CD4-positive, alpha-beta T cell treated with Interleukin-2 at 100 ng/mL for 4 hours (primary cell): ENCODE measurements around the gene UBR7.
A peak's percentile ranks its signal among the peaks of the same experiment; 100 is the strongest.
"Not testable (repeated sequence)": the region's sequence is repeated elsewhere in the genome, so short reads cannot be mapped to it uniquely, and the experiment has no call there.

Source experiments
- DNase-seq: peaks from one replicate; pipeline ENCODE4 v3.0.0-alpha.2; 2020; ENCODE audit warnings: low spot score

The UBR7 gene

DNA sequence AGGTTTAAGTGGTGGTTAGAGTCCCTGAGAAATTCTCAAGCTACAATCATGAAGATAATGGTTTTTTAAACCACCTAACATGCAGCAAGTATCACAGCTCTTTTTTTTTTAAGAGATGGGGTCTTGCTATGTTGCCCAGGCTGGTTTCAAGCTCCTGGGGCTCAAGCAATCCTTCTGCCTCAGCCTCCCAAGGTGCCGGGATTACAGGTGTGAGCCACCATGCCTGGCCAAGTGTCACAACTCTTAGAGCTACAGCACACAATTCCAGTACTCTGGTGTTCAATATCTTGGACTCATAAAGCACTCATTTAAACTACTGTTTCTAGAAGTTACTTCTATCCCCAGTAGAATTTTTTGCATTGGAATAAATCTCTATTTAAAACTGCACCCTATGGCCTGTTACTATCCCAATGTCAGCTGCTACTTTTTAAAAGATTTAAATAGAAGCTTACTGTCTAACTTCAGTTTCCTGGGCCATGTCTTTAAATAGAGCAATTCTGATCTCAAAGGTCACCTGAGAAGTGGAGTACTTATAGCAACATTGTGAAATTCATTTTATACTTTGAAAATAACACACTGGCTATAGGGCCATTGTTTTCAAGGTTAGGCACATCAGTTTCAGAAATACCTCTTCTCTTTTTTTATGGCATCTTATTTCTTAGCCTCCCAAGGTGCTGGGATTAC, 11.6 kb upstream of the UBR7 start:
- no peak for DNase-seq

DNA sequence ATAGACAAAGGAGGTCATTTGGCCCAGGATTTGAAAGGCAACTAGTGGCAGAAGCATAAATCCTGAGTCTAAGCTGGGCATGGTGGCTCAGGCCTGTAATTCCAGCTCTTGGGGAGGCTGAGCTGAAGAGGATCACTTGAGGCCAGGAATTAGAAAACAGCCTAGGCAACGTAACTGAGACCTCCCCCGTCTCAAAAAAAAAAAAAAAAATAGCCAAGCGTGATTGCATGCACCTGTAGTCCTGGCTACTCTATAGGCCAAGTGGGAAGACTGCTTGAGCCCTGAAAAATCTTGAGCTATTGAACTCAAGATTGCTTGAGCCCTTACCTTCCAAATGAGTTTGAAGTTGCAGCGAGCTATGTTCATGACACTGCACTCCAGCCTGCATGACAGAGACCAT, 8.0 kb upstream of the UBR7 start:
- no peak for DNase-seq

DNA sequence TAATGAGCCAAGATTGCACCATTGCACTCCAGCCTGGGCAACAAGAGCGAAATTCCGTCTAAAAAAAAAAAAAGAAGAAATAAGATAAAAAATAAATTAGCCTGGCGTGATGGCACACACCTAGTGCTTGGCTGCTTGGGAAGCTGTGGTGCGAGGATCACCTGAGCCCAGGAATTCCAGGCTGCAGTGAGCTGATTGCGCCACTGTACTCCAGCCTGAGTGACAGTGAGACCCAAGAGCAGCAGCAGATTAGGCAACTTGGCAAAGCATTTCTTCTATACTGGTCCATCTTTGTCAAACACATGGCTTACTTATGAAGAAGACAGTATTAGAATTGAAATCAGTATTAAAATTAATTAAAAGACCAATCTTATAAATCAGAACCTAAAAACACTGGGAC, 6.5 kb upstream of the UBR7 start:
- DNase-seq: no peak

DNA sequence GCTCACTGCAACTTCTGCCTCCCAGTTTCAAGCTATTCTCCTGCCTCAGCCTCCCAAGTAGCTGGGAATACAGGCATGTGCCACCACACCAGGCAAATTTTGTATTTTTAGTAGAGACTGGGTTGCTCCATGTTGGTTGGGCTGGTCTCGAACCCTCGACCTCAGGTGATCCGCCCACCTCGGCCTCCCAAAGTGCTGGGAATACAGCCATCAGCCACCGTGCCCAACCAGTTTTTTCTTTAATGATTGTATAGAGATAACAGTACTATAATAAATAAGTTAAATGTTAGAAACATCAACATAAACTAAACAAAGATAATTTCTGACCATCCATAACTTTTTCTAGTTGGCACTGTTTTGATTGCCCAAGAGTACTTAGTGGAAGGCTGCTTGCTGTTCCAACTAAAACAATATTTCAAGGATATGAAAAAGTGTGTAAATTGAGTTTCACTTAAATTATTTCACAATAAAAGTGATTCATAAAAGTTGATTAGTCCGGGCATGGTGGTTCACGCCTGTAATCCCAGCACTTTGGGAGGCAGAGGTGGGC, 5.8 kb upstream of the UBR7 start:
- DNase-seq: no peak

DNA sequence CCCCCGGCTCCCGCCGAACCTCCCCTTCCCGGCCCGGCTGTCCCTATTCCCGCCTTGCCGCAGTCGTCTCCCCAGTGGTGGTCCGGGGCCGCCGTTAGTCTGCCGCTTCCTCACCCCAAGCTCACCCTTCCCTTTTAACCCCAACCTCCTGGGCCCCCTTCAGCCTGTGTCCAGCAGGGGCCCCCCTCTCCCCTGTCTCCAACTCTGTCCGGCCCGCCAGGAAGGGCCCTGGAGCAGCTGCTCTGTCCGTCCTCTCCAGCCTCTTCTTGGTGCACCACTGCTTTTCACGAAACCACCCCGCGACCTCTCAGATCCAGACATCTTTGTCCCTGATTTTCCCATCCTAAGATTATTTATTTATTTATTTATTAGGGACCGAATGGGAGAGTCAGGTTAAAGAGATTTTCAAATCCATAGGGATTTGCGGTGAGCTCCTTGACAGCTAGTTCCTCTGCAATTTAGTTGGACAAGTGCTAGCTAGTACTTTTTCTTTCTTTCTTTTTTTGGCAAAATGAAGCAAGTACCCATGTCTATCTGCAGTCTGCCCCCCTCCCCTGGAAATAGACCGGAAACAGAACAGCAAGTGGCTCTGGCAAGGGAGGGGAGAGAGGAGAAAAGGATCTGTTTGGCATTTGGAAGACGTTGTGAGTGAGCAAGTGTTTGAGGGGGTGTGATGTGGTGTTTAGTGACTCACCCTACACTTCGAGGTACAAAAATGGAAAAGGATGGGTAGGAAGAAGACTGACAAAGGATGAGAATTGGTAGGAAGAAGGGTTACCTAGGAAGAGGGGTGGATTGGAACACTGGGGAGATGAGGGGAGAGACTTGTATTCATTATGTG, 632 bp downstream of the UBR7 start:
- DNase-seq: peak; percentile 10

DNA sequence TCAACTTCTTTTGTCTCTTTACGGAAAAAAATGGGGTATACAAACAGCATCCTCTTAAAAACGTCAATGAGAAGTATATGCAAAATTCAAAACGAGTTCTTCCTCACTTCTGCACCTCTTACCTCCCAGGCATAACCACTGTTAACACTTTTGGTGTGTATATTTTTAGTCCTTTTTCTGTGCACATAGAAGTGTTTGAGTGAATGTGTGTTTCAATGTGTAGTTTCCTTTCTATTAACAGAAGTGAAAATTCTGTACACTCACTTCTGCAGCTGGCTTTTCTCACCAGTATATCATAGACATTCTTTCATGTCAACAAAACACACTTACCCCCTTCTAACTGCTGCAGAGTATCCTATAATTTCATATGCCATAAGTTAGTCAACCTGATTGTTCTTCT, 5.4 kb downstream of the UBR7 start:
- no peak for DNase-seq

DNA sequence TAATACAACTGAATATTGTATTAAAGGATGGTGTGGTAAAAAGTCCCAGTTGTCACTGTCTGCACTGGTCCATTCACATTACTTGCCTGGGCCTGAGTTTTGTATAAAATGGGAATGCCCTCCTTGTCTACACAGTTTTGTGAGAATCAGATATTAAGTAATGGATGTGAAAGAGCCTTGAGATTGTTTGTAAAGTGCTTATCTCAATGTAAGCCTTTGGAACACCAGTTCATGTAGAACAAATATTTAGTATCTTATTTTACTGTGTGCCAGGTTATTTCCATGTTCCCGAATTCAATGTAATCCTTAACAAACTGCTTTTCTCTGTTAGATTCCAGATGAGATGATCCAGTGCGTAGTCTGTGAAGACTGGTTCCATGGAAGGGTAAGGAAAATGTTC, 7.5 kb downstream of the UBR7 start:
- no peak for DNase-seq

DNA sequence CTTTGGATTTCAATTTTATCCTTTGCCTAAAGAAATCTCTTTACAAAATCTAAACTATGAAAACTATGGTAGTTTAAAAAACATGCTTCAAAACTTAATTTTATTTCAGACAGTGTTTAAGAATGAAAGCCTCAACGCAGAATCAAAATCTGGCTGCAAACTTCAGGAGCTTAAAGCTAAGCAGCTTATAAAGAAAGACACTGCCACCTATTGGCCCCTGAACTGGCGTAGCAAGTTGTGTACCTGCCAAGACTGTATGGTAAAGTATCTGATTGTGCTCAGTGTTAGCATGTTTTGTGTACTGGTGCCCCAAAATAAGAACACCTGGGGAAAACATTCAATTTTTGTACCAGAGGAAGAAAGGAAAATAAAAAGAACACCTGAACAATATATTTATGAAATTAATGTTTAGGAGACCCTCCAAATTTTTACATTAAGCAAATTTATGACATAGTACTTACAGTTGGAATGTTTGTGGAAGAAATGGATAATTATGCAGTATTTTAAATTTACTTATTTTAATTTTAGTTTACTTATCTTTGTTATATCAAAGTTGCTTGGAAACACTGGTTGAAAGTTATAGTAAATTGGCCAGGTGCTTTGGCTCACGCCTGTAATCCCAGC, 12.2 kb downstream of the UBR7 start:
- DNase-seq: peak; percentile 61

DNA sequence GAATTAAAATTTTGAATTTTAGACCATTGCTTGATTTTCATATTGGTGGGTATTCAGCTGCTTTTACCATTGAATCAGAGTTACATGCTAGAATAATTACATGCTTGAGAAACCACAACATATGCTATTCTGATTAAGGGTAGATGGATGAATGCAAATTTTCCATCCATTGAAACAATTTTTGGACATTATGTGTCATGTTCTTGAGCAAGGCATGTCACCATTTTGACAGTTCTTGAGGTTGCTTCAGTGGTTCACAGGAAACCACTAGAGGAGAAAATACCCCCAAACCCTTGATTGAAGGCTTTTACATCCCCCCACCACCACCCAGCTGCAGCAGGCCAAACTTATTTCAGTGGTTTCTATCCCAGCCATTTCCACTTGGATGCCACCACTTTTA, 13.5 kb downstream of the UBR7 start:
- DNase-seq: no peak

DNA sequence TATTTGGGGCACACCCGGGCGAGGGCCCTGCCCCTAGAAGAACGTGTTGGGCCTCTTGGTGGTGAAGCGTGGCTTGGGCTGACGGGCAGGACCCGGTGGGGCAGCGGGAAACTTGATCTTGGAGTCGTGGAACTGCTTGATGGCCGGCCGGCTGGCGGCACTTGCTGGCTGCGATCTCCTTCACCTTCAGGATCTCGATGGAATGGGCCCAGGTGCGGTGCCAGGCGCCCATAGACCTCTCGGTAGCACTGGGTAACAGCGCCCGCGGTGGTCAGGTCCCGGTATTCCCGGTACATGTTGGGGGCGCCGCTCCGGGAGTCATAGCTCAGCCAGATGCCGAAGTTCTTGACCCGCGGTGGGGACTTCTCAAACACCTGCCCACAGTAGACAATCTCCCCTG, 16.5 kb downstream of the UBR7 start:
- DNase-seq: no peak

DNA sequence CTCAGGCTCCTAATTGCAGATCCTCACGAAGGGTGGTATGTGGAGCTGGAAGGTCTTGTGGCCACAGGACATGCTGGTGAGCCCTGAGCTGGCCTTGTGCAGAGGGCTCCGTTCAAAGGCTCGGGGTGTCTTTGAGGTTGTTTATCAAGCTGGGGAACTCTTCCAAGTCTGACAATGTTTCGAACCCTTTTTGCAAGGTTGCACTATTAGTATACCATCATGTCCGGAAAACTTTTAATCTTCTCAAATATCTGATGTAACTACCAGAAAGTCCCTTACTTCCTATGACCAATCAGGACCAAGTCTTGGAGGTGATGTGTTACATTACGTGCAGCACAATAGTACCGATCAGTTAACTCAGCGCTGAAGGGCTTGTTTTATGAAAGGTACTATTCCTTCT, 21.5 kb downstream of the UBR7 start:
- no peak for DNase-seq

DNA sequence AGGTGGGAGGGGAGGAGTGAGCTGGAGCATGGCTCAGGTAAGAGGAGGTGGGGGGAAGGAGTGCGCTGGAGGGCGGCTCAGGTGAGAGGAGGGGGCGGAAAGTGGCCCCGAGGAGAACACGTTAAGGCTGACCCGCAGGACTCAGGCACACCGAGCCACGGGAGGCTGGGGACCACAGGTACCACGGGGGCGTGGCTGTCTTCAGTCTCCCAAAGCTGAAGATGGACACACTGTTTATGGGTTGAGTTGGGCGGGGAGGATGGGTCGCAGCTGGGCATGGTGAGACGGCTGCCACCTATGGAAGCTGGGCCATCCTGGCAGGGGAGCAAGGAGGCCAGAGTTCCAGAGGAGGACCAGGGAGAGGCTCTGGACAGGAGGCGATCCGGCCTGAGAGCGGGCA, 23.5 kb downstream of the UBR7 start:
- DNase-seq: no peak

DNA sequence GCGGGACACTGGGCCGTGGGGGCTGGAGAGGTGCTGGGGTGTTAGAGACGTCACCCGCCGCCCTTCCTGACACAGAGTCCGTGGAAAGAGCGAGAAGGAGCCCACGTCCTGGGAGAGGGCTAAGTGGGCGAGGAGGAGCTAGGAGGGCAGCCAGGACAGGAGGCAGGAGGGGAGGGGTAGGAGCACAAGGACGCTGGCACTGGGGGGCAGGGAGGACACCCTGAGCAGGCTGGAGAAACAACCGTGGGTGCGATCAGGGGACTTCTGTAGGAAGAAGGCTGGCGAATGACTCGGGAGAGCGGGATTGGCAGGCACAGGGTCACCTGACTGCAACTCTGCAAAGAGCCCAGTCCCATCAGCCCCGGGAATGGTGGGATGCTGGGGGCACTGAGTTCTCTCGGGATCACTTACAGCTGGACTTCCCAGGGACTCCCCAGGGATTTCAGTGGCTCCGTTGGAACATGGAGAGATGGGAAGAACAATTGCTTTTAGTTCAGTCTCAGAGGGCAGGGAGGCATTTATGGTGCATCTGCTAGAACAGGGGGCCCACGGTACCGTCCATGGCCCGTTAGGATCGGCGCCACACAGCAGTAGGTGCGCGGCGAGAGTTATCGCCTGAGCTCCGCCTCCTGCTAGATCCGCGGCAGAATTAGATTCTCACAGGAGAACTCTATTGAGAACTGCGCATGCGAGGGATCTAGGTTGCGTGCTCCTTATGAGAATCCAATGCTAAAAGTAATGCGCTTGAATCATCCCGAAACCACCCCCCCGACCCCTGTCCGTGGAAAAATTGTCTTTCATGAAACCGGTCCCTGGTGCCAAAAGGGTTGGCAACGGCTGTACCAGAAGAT, 24.3 kb downstream of the UBR7 start:
- no peak for DNase-seq

DNA sequence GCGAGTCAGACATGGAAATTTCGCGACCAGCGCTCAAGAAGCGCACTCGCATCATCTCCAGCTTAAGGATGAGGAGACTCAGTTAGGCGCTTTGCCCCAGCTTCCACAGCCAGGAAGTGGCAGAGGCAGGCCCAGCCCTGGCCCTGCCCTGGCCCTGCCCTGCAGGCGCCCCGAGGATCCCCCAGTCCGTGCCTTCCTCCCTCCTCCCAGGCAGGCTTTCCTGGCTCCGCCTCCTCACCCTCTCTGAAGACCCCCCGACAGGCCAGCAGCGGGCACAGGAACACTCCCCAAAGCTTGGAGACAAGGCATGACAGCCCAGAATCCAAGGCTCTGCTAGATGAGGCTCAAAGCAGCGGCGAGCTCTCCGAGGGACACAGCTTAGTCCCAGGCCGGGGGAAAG, 25.1 kb downstream of the UBR7 start:
- DNase-seq: no peak

DNA sequence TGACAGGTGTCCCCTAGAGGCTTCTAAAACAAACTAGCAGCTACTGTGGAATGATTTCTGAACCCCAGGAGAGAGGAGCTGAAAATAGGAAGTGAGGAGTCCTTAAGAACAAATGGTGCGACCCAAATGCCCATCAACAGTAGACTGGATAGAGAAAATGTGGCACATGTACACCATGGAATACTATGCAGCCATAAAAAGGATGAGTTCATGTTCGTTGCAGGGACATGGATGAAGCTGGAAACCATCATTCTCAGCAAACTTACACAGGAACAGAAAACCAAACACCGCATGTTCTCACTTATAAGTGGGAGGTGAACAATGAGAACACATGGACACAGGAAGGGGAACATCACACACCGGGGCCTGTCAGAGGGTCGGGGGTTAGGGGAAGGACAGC, 26.0 kb downstream of the UBR7 start:
- not testable (repeated sequence) for DNase-seq

DNA sequence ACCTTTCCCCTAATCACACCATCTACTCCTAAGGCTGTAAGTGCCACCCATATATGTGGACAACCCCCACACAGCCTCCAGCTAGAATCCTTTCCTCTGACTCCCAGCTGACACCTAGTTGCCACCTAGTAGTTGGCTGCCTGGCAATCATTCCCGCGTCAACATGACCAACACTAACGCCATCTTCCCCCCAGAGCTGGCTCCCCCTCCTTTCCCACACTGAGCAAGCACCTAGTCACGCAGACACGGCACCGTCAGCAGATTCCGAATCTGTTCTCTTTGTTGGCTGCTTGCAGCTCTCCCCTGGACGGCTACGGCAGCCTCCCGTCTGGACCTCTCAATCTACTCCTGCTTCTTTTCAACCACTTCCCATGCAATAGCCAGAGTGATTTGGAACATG, 27.7 kb downstream of the UBR7 start:
- DNase-seq: no peak

DNA sequence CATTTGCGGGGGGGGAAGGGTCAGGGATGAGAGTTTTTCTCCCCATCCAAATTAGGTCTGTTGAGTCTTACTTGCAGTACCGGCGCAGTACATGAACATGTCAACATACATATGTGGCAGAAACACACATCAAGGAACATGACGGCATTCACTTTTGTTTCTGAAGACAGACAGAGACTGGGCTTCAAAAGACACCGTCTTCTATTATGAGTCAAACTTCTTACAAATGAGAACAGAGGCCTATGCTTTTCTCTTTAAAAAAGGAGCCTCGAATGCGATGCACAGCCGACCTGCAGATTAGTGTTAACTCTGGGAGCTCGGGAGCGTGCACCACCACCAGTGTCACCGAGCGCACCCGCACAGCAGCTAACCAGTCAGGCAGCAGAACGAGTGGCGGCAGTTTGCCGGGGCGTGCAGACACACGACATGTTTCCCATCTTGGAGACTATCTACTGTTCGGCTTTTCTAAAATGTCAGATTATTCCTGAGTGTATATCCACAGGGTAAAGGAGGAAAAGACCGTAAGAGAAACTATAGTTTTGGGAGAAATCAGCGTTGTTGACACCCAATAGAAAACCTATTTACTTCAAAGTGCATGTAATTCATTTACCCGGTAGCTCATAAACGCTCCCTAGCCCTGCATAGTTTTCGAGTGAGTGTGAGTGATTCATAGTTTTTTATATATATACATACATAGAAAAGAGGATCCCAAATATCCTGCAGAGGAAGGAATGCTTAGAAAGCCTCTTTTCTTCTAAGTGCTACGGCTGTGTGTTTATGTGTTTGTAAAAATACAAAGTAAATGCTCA, 33.0 kb downstream of the UBR7 start:
- DNase-seq: no peak

DNA sequence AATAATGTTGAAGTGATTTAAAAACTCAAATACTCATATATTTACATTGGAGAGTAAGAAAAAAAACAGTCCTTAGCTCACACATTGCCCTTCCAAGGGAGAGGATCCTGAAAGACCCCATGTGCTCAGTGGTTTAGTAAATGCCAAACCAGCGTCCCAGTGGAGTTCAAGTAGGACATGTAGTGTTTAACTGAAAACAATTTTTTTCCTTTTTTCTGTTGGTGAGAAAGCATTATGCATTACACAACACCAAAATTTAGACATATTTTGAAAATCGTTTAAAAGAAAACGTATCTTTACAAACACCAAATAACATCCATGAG, 33.6 kb downstream of the UBR7 start:
- no peak for DNase-seq

DNA sequence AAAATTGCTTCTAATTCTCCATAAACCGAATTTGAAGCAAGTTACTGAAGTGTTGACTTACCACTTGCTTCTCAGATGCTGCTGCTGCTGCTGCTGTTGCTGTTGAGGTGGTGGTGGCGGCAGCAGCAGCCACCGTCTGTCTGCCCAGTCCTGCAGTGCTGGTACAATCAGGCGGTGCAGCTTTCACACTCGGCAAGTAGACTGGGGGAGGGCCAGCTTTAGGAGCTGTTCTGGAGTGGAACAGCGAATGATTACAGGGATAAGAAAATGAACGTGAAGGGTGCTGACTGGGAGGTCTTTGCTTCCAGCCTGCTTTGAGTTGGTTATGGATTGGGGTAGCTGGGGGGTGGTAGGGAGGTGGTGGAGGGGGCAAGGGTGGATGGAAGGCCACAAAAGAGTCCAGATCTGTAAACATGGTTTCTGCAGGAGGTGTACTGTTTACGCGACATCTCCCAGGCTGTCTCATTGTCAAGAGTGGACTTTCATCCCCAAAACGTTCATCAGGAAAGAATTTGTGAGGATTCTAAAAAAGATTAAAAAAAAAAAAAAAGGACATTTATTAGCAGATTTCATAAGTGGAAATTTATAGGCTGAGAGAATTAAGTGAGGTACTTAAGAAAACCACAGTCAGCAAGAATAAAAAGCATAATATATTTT, 38.8 kb downstream of the UBR7 start:
- DNase-seq: no peak

DNA sequence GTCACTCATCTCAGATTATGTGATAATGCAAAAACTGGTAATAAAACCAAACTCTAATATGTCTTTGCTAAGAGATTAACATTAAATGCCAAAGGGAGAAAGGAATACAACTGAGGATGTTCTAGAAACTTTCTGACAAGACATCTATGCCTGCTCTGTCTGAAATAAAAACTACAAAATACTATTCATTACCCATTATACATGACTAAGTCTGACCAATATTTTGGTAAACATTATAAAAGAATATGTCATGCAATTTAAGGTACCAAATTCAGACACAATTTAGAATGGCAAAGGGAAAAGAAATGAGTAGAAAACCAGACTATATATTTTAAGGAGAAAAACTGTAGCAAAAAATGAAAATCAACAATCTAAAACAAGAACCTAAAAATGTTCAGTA, 39.5 kb downstream of the UBR7 start:
- no peak for DNase-seq
